Prostate gland (tissue), 2 donors: ENCODE results near the gene HES3. TPM values are rescaled to one million over a fixed set of nuclear protein-coding genes. Genes with fewer than 3 reads are reported as not detected.

Experiments
- DNase-seq: peaks from one replicate; pipeline ENCODE4 v3.0.0-alpha.2; 2019; ENCODE audit warnings: low spot score
- H3K27ac ChIP-seq, 2 donors: fragments of 200-600 bp; sonication (generic); 2 replicates each; pipeline ENCODE4 v1.5.1; 2017 to 2019
- H3K27me3 ChIP-seq: fragments of 200-600 bp; sonication (generic); replicated peaks from 2 replicates; pipeline ENCODE4 v1.5.1; 2019; ENCODE audit not compliant: insufficient read depth
- H3K36me3 ChIP-seq, 2 donors: fragments of 200-600 bp; sonication (generic); 1 replicate in 1 of 2; 2 replicates in 1 of 2; pipeline versions ENCODE4 v1.5.1 to v1.8.1; 2017 to 2019
- H3K4me1 ChIP-seq: fragments of 200-600 bp; sonication (generic); replicated peaks from 2 replicates; pipeline ENCODE4 v1.5.1; 2019
- H3K4me3 ChIP-seq, 2 donors: fragments of 200-600 bp; sonication (generic); 2 replicates each; pipeline ENCODE4 v1.5.1; 2017 to 2019
- H3K9me3 ChIP-seq: fragments of 200-600 bp; sonication (generic); 2 replicates; pipeline ENCODE4 v1.5.1; 2017
- POLR2A ChIP-seq: fragments of 450-650 bp; IDR thresholded peaks from one replicate; pipeline ENCODE4 v1.6.1; 2016; ENCODE audit warnings: antibody characterized with exemption, mild to moderate bottlenecking
- POLR2AphosphoS5 ChIP-seq: sonication (generic); formaldehyde crosslinking; IDR thresholded peaks from one replicate; pipeline ENCODE4 v1.6.1; 2017; ENCODE audit warnings: antibody characterized with exemption
- WGBS: methylation state at CpG from one replicate; pipeline ENCODE4 v1.1.5; 2018; 5-methylcytosine and 5-hydroxymethylcytosine counted together
- intact Hi-C: fragments of 100-400 bp; cut with DNase I; formaldehyde crosslinking; loops from one replicate; pipeline ENCODE4 v1.14.2; 2022
- total RNA-seq, 2 donors: library from RNA; depleted of rRNA; stranded (reverse); fragments of >200 nt; gene quantifications; one replicate each; pipeline ENCODE4 v1.1.0, GENCODE V29; 2016
- TF ChIP-seq, protein P1 (sequence below), 4 experiments: fragments of 200-600 bp in 2 of 4; fragments of 450-650 bp in 2 of 4; sonication (generic) in 2 of 4; IDR thresholded peaks; 1 replicate in 3 of 4; 2 replicates in 1 of 4; pipeline ENCODE4 v1.5.1; 2016 to 2019; ENCODE audit warnings: antibody characterized with exemption in 4 of 4, mild to moderate bottlenecking in 2 of 4, moderate library complexity in 2 of 4

HES3 gene
- total RNA-seq, 2 donors from 2014 or later, result not detected

- H3K4me1 ChIP-seq, result no peaks in the 10 kb centered on the region
- DNase-seq, result no peak
- 85% methylated on average over 12 of the region's 12 CpGs for WGBS
- intact Hi-C loops, result no loop called here
- H3K27me3 ChIP-seq, result no peaks in the 10 kb centered on the region
- H3K27ac ChIP-seq, result no peak overlapping the region
- H3K36me3 ChIP-seq, result no peaks in the 10 kb centered on the region
- TF ChIP-seq, protein P1, sequence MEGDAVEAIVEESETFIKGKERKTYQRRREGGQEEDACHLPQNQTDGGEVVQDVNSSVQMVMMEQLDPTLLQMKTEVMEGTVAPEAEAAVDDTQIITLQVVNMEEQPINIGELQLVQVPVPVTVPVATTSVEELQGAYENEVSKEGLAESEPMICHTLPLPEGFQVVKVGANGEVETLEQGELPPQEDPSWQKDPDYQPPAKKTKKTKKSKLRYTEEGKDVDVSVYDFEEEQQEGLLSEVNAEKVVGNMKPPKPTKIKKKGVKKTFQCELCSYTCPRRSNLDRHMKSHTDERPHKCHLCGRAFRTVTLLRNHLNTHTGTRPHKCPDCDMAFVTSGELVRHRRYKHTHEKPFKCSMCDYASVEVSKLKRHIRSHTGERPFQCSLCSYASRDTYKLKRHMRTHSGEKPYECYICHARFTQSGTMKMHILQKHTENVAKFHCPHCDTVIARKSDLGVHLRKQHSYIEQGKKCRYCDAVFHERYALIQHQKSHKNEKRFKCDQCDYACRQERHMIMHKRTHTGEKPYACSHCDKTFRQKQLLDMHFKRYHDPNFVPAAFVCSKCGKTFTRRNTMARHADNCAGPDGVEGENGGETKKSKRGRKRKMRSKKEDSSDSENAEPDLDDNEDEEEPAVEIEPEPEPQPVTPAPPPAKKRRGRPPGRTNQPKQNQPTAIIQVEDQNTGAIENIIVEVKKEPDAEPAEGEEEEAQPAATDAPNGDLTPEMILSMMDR (IDR thresholded peaks at IDR 0.05), result no peak
- TF ChIP-seq POLR2AphosphoS5 (no peak), POLR2A (no peak)
- H3K4me3 ChIP-seq, result no peak overlapping the region
- no peaks in the 10 kb centered on the region for H3K9me3 ChIP-seq
These were observed 27.6 kb downstream of the HES3 start for GRCh38 chr1:6271554-6271953.

DNA sequence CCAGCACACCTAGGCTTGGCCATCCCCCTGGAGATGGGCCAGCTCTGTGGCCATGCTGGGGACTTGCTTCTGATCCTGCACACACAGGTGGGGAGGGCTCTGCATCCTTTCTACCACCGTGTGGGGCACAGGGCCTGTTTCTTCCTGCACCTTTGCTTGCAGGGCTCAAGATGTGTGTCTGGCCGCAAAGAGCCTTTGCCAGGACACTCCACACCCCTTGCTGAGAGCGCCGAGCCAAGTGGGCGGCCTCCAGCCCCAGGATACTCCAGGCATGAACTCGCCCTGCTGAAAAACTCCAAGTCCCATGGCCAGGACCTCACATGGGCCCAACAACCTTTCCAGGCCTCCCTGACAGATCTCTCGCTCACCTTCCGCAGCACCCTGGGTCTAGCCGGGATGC lies 28.5 kb downstream of the HES3 start:
- Histone ChIP-seq H3K27ac (no peak overlapping the region), H3K4me3 (no peak overlapping the region), H3K27me3 (no peaks in the 10 kb centered on the region), H3K9me3 (no peaks in the 10 kb centered on the region), H3K4me1 (no peaks in the 10 kb centered on the region), H3K36me3 (no peaks in the 10 kb centered on the region)
- 49% methylated on average over 9 of the region's 9 CpGs for WGBS
- no peak for DNase-seq
- TF ChIP-seq, protein P1 (IDR thresholded peaks at IDR 0.05), result no peak
- TF ChIP-seq POLR2A (no peak), POLR2AphosphoS5 (no peak)
- intact Hi-C loops, result no loop called here

DNA sequence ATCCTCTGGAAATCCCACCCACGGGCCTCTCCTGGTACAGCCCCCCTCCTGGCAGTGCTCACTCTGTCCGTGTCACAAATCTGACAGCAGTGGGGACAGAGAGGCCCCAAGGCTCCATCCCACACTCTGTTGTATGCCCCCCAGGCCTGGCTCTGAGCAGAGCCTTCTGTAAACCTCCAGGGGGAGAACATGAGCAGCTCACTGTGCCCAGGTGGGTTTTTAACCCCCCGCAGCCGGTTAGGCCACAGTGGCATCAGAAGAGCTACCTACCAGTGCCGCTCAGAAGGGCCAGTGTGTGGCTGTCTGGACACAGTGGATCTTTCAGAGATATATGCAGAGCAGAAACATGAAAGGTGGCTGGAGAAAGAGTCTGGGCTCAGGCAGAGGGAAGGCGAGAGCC lies 28.9 kb downstream of the HES3 start:
- Histone ChIP-seq H3K27ac (no peak overlapping the region), H3K36me3 (no peaks in the 10 kb centered on the region), H3K4me3 (no peak overlapping the region), H3K4me1 (no peaks in the 10 kb centered on the region), H3K9me3 (no peaks in the 10 kb centered on the region), H3K27me3 (no peaks in the 10 kb centered on the region)
- 86% methylated on average over 6 of the region's 6 CpGs for WGBS
- DNase-seq, result no peak
- no peak for TF ChIP-seq POLR2AphosphoS5
- TF ChIP-seq, protein P1 (IDR thresholded peaks at IDR 0.05), result no peak
- no peak for TF ChIP-seq POLR2A
- intact Hi-C loops, result no loop called here

- no peak for DNase-seq
- Histone ChIP-seq H3K9me3 (no peaks in the 10 kb centered on the region), H3K27ac (no peak overlapping the region), H3K36me3 (no peaks in the 10 kb centered on the region), H3K4me1 (no peaks in the 10 kb centered on the region), H3K27me3 (no peaks in the 10 kb centered on the region), H3K4me3 (no peak overlapping the region)
- 87% methylated on average over 19 of the region's 19 CpGs for WGBS
- intact Hi-C loops, result no loop called here
- no peak for TF ChIP-seq POLR2AphosphoS5
These were observed 29.5 kb downstream of the HES3 start for GRCh38 chr1:6273380-6273891.

GRCh38 chr1:6274102-6274501 lies 30.1 kb downstream of the HES3 start:
- no peaks in the 10 kb centered on the region for H3K27me3 ChIP-seq
- no peak for DNase-seq
- 97% methylated on average over 11 of the region's 11 CpGs for WGBS
- no peaks in the 10 kb centered on the region for H3K9me3 ChIP-seq
- TF ChIP-seq POLR2AphosphoS5 (no peak), POLR2A (no peak)
- TF ChIP-seq, protein P1 (IDR thresholded peaks at IDR 0.05), result no peak
- H3K27ac ChIP-seq, result no peak overlapping the region
- intact Hi-C loops, result no loop called here
- no peak overlapping the region for H3K4me3 ChIP-seq
- H3K4me1 ChIP-seq, result no peaks in the 10 kb centered on the region
- no peaks in the 10 kb centered on the region for H3K36me3 ChIP-seq
